Fibroblast of skin of right quadriceps (primary cell): Measurements from ENCODE around the gene NUBPL.
"Not testable (repeated sequence)": the region's sequence is repeated elsewhere in the genome, so short reads cannot be mapped to it uniquely, and the experiment has no call there.

Experiments used
- DNase-seq: peaks from one replicate; pipeline ENCODE4 v3.0.0-alpha.2; 2013

NUBPL gene

DNA sequence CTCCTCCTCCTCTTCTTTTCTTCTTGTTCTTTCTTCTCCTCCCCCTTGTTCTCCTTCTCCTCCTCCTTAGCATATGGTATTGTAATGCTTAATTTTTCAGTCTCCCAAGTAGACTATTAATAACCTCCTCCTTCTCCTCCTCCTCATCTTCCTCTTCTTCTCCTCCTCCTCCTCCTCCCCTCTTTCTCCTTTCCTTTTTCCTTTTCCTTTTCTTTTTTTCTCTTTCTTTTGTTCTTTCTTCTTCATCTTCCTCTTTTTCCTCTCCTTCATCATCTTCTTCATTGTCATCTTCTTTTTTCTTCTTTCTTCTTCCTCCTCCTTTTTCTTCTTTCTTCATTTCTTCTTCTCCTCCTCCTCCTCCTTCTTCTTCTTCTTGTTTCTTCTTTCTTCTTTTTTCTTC, 264.3 kb downstream of the NUBPL start:
- DNase-seq: no peak

DNA sequence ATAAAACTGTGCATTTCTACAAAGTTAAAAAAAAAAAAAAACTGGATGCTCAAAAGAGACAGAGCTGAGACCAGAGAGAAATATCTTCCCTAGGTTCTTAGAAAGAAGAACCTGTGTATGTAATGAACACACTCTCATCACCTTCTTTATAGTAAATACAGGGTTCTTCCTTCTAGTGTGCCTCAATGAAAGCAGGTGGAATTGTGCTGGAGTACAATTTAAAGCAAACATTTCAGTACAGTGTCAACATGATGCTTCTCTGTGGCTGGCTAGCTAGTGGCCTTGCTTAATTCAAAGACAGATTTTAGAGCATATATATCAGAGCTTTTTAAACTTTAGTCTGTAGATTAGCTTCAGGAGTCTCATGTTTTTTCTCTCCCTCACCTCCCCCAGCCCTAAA, 266.1 kb downstream of the NUBPL start:
- DNase-seq: no peak

DNA sequence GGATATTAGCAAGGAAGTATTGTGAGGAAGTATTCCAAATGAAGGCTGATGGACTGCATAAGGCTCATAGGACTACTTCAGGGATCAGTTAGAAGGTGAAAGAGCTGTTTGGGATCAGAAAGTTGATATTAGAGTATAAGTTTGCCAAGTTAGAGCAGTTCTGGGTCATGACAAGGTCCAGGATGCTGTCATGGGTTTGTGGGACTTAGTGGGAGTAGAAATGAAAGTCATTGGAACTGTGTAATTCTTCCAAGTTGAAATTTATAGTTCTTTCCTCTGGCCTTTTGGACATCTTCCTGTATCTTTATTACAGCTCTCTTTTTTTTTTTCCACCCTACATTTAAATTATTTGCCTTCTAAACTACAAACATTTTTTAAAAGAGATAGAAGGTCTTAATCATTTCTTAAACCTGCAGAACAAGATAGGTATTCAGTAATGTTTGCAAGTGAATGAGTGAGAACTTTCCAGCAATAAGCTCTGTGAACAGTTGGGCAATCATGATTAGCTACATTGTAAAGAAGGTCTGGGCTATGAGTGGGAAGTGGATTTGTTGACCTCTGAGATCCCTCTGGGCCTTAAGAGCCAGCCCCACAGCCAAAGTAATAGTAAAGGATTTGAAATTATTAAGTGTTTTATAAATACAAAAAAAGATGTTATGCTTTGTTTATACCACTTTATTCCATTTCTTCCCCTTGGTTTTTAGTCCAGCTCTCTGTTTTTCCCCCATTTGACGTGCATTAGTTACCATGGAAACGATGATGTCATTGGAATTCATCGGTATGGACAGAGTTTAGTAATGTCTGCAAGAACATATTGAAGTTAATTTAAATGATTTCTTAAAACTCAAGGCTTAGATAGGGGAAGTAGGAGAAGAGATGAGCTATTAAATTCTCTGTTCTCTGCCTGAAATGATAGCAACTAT, 268.0 kb downstream of the NUBPL start:
- peak; percentile 86 for DNase-seq

DNA sequence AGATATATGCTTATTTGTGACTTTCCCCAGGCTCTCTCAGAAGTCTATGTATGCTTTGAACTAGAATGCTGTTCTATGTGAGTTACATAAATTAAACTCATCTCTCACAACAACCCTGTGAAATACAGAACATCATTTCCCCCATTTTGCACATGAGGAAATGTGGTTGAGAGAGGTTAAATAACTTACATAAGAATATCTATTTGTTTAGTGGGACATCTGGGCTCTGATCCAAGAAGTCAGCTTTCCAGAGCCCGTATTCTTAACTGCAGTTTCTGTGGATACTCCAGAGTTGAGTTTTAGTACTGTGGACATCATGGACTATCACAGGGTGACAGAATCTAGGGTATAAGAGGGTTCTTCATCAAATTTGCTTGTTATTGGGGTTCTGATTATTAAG, 273.4 kb downstream of the NUBPL start:
- DNase-seq: peak; percentile 53

DNA sequence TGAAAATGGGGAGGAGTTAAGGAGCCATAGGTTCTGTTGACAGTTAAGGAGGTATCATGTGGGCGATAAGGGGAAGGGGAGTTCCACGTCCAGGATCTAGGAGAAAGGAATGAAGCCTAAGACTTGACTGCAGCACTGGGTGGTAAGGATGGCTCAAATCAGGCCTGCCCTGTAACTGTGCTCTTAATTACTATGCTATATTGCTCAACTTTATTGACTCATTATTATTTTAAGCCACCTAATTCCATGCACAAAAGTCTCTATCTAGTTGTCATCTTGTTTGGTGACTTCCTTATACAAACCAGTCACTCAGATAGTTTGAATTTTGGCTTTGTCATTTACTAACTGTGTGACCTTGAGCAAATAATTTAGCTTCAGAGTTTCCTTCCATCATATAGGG, 273.8 kb downstream of the NUBPL start:
- no peak for DNase-seq

DNA sequence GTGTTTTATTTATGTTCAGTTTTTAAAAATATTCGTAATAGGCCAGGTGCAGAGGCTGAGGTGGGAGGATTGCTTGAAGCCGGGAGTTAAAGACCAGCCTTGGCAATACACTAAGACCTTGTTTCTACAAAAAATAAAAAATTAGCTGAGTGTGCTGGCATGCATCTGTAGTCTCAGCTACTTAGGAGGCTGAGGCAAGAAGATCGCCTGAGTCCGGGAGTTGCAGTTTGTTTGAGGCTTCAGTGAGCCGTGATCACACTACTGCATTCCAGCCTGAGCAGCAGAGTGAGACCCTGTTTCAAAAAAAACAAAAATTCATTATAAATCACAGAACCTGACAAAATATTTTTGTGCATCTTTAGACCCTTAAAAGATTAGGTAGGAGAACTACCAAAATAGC, 275.8 kb downstream of the NUBPL start:
- DNase-seq: no peak

DNA sequence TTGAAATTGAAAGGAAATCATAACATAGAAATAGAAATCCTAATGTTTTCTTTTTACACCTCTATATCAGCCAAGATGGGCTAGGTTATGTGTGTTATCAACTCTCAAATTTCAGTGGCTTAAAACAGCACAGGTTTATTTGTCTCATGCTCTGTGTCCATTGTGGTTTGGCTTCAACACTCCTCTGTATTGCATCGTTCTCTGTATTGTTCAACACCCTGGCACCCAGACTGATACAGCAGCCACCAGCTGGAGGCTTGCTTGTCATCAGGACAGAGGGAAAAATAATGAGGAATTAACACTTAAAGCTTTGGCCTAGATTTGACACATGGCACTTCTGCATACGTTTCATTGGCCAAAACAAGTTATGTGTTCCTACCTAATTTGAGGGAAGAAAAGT, 281.7 kb downstream of the NUBPL start:
- DNase-seq: no peak

DNA sequence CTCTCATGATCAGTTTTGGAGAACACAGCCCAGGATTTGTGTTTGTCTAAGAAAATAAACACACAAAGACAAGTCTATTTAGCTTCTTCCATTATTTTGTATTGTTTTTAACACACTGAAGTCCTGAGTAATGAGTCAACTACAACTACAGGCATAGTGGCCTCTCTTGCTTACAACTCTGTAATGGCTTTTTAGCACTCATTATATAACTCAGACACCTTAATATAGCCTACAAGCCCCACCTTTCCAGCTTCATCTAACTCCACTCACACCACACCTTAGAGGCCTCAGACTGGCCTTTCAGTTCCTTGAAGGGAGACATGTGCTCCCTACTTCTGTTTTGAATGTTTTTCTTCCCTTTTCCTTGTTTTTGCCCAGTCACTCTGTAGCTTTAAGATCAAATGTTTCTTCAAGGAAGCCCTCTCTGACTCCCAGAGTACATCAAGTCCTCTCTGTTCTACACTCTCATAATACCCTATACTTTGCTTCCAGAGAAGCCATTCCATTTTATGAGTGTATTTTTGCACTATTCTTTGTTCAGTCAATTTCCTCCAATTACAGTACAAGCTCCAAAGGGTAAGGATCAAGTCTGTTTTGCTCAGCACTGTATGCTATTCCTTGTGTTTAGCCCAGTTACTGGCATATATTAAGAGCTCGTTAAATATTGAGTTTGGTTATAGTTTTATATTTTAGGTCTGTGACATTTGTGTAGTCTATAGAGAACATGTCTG, 282.3 kb downstream of the NUBPL start:
- DNase-seq: no peak

DNA sequence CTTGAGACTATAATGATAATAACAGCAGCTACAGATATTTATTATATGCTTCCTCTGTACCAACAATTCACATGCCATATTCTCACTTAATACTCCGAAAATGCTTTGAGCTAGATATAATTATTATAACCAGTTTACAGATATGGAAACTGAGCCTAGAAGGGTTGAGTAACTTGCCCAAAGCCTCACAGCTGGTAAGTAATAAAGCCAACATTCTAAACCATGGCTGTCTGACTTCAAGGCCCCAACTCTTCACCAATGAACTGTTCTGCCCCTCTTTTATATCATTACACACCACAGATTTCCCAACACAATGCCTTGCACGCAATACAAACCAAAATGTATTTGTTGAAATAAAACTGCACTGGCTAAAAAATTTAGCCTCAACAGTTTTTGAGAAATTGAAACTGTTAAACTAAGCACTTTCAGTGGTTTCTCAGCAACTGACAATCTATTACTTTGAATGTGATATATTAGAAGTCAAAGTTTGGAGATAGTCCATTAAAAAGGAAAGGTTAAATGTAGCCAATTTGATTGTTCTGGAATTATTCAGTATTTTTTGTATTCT, 293.4 kb downstream of the NUBPL start:
- no peak for DNase-seq

DNA sequence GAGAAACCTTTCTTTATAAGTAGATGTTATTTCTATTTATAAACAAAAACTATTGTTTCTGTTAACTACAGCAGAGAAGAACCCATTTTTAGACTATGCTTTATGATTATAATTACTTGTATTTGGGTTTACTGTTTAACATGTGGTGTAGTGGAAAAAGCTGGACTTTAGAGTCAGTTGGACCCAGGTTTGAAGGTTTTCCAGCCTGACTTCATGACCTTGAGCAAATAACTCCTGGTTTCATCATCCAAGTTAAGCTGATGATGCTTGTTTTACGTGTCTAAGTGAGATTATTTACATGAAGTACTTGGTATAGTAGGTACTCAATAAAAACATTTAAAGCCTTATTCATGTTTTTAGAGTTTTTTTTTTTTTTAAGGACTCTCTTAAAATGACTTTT, 294.1 kb downstream of the NUBPL start:
- DNase-seq: no peak

DNA sequence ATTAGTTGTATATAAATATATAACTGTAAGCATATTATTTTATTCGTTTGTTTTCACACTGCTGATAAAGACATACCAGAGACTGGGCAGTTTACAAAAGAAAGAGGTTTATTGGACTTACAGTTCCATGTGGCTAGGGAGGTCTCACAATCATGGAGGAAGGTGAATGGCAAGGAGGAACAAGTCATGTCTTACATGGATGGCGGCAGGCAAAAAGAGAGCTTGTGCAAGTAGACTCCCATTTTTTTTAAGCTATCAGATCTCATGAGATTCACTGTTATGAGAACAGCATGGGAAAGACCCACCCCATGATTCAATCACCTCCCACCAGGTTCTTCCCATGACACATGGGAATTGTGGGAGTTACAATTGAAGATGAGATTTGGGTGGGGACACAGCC, 294.8 kb downstream of the NUBPL start:
- DNase-seq: not testable (repeated sequence)

DNA sequence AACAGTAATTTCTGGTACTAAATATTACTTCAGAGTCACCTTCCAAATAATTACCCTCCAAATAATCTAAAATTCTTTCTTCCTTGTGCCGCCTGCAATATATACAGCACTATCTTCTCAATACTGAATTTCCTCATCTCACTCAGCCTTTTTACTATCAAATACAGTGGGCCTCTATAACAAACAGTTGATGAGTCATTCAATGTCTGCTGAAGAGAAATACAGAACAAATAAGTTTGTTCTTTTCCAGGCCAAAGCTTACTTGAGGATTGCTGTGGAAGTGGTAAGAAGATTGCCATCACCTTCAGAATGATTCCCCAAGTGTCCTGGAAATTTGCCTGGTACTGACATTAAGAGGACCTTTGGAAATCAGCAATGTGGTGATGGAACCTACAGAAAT, 297.7 kb downstream of the NUBPL start:
- no peak for DNase-seq

DNA sequence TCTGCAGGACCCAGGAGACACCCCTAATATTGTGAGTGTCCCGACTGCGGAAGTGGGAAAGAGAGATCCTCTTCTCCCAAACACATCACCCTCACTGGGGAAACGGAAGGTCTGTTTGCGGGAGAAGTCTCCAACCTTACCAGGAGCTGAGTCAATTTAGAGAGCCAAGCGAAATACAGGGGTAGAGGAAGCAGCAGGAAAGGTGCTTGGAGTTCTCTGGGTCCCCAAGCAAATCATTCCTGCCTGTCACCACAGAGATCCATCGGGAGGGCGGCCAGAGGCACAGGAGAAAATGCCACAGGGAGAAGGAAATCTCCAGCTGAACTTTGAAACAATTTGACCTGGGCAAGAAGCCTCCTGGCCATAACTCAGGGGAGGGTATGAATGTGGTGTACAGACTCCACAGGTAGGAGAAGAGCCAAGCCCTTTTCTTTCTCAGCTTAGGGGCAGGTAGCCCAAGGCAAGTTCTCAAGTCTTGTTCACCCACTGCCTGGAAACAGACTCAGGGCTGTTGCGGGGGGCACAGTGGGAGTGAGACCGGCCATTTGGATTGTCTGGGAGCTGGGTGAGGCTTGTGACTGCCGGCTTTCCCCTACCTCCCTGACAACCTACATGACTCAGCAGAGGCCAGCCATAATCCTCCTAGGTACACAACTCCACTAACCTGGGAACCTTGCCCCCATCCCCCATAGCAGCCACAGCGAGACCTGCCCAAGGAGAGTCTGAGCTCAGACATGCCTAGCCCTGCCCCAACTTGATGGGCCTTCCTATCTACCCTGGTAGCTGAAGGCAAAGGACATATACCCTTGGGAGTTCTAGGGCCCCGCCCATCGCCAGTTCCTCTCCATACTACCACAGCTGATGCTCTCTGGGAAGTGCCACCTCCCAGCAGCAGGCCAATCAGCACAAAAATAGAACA, 304.0 kb downstream of the NUBPL start:
- DNase-seq: no peak

DNA sequence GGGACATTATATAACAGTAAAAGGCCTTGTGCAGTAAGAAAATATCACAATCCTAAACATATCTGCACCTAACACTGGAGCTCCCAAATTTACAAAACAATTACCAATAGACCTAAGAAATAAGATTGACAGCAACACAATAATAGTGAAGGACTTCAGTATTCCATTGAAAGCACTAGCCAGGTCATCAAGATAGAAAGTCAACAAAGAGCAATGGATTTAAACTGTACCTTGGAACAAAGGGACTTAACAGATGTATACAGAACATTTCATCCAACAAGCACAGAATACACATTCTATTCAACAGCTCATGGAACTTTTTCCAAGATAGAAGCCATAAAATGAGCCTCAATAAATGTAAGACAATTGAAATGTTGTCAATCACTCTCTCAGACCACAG, 306.4 kb downstream of the NUBPL start:
- no peak for DNase-seq

DNA sequence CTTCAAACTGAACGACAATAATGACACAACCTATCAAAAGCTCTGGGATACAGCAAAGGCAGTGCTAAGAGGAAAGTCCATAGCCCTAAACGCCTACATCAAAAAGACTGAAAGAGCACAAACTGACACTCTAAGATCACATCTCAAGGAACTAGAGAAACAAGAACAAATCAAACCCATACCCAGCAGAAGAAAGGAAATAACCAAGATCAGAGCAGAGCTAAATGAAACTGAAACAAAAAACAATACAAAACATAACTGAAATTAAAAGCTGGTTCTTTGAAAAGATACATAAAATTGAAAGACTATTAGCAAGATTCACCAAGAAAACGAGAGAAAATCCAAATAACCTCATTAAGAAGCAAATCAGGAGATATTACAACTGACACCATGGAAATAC, 306.9 kb downstream of the NUBPL start:
- DNase-seq: not testable (repeated sequence)

DNA sequence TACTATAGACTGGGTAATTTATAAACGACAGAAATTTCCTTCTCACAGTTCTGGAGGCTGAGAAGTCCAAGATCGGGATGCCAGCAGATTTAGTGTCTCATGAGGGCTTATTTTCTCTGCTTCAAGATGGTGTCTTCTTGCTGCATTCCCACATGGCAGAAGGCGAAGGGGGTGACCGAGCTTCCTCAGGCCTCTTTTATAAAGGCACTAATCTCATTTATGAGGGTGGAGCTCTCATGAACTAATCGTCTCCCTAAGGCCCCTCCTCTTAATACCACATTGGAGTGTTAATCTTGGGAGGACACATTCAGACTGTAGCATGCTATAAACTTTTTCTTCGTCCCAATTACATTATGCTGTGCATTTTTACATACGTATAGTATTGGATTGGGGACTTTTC, 315.5 kb downstream of the NUBPL start:
- no peak for DNase-seq

DNA sequence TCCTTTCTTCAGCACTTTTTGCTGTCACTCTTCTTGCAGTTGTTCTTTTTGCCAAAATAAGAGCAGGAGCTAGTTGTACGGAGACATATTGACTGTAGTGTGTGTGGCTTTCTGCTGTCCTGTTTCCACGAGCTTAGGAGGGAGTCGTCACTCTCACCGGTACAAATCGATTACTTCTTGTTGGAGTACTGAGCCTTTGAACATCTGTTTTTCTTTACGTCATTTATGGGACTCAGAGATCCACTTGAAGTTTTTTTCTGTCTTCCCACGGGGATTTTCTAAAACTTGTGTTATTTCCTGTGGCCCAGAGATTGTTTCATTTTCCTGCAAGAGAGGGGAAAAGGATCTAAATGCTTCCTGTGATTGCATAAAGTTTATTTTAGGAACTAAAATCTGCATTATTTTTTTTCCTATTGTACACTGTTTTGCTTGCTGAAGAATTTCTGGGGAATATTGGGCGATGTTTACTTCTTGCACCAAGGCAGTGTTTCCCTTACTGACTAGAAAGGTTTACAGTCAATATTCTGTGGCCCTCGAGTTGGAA, 316.1 kb downstream of the NUBPL start:
- DNase-seq: peak; percentile 27

DNA sequence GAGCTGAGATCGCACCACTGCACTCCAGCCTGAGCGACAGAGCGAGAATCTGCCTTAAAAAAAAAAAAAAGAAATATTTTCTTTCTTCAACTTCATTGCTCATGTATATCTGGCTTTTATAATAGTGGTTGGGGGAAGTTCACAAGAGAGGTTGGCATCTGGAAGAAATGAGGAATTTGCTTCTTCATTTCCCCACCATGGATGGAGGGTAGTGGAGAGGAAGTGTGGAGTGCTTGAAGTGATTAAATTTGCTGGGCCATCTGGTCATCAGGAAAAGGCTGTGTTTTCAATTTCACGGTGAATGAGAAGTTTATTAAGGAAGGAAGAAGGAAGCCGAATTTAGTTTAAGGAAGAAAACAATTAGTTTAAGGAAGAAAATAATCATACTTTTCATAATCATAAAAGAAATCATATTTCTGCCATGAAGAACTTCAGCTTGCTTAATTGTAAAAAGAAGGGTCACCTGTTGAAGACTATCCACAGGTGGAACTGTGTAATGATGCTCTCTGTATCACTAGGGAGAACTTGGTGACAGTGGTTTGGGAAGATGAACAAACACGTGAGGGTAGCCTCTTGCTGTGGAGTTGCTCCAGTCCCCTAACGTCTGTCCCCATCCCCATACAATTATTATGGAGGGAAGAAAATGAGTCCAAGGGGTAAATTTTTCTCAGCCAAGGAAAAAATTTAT, 318.6 kb downstream of the NUBPL start:
- DNase-seq: no peak

DNA sequence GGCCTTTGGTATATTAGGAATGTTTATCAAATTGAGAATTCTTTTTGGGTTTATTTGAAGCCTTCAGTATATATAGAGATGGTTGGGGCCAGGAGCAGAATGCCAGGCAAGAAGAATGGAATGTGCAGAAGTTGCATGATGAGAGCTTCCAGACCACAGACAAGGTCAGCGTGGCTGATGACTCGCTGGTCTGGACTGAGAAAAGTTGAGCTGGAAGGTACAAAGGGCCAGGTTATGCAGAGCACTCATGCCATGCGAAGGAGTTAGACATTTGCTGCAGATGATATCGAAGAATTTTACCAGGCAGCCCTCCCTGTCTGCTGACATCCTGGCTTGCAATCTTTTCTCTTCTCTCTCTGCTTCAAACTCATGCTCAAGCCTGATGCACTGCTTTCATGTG, 319.7 kb downstream of the NUBPL start:
- peak; percentile 94 for DNase-seq

DNA sequence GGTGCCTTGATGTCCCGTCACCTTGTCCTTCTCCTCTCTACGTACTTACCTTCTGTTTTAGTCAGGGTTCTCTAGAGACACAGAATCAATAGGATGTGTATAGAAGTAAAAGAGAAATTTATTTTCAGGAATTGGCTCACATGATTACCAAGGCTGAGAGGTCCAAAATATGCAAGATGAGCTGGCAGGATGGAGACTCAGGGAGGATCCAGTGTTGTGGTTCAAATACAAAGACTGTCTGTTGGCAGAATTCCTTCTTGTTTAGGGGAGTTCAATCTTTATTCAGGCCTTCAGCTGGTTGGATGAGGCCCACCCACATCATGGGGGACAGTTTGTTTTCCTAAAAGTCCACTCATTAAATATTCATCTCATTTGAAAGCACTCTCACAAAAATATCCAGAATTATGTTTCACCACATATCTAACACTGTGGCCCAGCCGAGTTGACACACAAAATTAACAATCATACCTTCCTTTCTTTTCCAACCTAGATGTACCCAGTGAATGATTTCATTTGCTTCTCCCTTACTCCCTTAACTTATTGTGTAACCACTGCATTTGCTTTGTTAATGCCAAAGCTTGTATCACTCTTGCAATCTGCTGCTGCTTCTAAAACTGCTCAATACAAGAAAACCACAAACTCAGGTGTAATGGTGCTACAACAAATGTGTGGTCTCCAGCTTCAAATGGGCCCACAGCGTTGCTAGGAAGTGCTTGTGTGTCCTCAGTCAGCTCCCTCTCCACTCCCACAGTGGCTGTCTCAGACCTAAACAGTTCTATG, 320.5 kb downstream of the NUBPL start:
- peak; percentile 48 for DNase-seq

DNA sequence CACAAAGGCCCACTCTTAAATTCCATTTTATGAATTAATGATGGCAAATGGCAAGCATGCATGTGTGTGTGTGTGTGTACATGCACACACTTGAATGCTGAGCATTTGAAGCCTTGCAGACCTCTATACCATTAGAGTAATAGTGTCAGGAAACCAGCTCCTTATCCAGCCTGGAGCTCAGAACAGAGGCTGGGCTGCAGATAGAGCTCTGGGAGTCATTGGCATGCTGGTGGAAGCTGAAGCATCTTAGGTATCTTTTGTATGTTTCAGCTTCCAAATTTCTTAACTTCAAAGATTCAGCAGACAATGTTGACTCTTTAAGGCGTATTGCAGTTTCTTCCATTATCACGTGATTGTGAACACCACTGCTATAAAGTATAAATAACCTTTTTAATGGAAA, 323.0 kb downstream of the NUBPL start:
- DNase-seq: no peak
